ENCODE data around the gene LAMB4.

Gene LAMB4

GRCh38 chr7:107975394-107976013 lies 154.7 kb downstream of the LAMB4 start:
- H3K4me3 ChIP-seq (ENCODE audit: control insufficient read depth, low read depth, low read length) = no peak overlapping the region
- DNase-seq (ENCODE audit: low read depth) = no peak
- no peak for TF ChIP-seq CTCF (IDR thresholded peaks at IDR 0.05; ENCODE audit: control insufficient read depth, insufficient read depth, low read depth, low read length, missing control alignments)

- no peak for TF ChIP-seq CTCF (IDR thresholded peaks at IDR 0.05; ENCODE audit: control insufficient read depth, insufficient read depth, low read depth, low read length, missing control alignments)
- DNase-seq (ENCODE audit: low read depth) = no peak
- H3K4me3 ChIP-seq (ENCODE audit: control insufficient read depth, low read depth, low read length) = no peak overlapping the region
Observed at GRCh38 chr7:107973861-107974260, 156.3 kb downstream of the LAMB4 start.

Measured in AG09309 (cell line).